K562 (cell line): ENCODE results near the gene BBLN. TPM values are rescaled to one million over a fixed set of nuclear protein-coding genes. Genes with fewer than 3 reads are reported as not detected.

ENCODE experiments used
- BRD9 ChIP-seq: fragments of 450-650 bp; IDR thresholded peaks from 2 replicates; pipeline ENCODE4 v1.6.1; 2018; ENCODE audit warnings: low read depth; ENCODE audit not compliant: partially characterized antibody
- CHD1 ChIP-seq: fragments of 200-600 bp; sonication (generic); IDR thresholded peaks from one replicate; pipeline ENCODE4 v1.6.1; 2012; ENCODE audit warnings: mild to moderate bottlenecking, moderate library complexity, low read length, inconsistent platforms
- DNMT1 ChIP-seq: fragments of 450-650 bp; IDR thresholded peaks from 2 replicates; pipeline ENCODE4 v1.6.1; 2016; ENCODE audit warnings: antibody characterized with exemption, mild to moderate bottlenecking
- EP300 ChIP-seq: IDR thresholded peaks from 2 replicates; pipeline ENCODE4 v1.6.1; 2012; ENCODE audit warnings: low read length, improper control_type of control experiment
- GATAD2A ChIP-seq: fragments of 450-650 bp; IDR thresholded peaks from 2 replicates; pipeline ENCODE4 v1.6.1; 2017
- KAT2B ChIP-seq: IDR thresholded peaks from one replicate; pipeline ENCODE4 v1.6.1; 2012; ENCODE audit warnings: low read depth, mild to moderate bottlenecking, control low read depth, inconsistent platforms, low read length, moderate library complexity
- NR4A1 ChIP-seq, 2 experiments: fragments of 250-450 bp in 1 of 2; fragments of 450-650 bp in 1 of 2; sonication (Bioruptor Pico) in 1 of 2; IDR thresholded peaks; 2 replicates each; pipeline versions ENCODE4 v1.4.0 to v1.6.1; 2016 to 2020; ENCODE audit warnings: mild to moderate bottlenecking in 2 of 2, missing compliant biosample characterization in 1 of 2, missing genetic modification characterization in 1 of 2, moderate library complexity in 1 of 2
- POLR2AphosphoS2 ChIP-seq: IDR thresholded peaks from 2 replicates; pipeline ENCODE4 v1.6.1; 2012; ENCODE audit warnings: low read length, improper control_type of control experiment
- PYGO2 ChIP-seq: fragments of 450-650 bp; IDR thresholded peaks from 2 replicates; pipeline ENCODE4 v1.6.1; 2016; ENCODE audit warnings: mild to moderate bottlenecking, missing genetic modification characterization, moderate library complexity, missing compliant biosample characterization
- SRSF9 ChIP-seq: fragments of 200-400 bp; formaldehyde crosslinking; IDR thresholded peaks from 2 replicates; pipeline ENCODE4 v1.6.1; 2017; ENCODE audit warnings: low read depth, low read length, borderline replicate concordance
- TAL1 ChIP-seq: fragments of 450-650 bp; IDR thresholded peaks from 2 replicates; pipeline ENCODE4 v1.6.1; 2016; ENCODE audit warnings: mild to moderate bottlenecking
- YY1 ChIP-seq, 3 experiments: IDR thresholded peaks; 2 replicates each; pipeline ENCODE4 v1.6.1; 2011; ENCODE audit warnings: low read length in 2 of 3, mild to moderate bottlenecking in 2 of 3, moderate library complexity in 2 of 3, borderline replicate concordance in 1 of 3, control low read depth in 1 of 3, low read depth in 1 of 3; ENCODE audit not compliant: insufficient read depth in 3 of 3, insufficient replicate concordance in 2 of 3, control insufficient read depth in 1 of 3, insufficient read length in 1 of 3; ENCODE audit errors: extremely low read depth in 1 of 3
- ZNF311 ChIP-seq: fragments of 250-450 bp; sonication (Bioruptor Pico); IDR thresholded peaks from 2 replicates; pipeline ENCODE4 v1.4.0; 2020; ENCODE audit warnings: mild to moderate bottlenecking, moderate library complexity
- ZNF316 ChIP-seq: fragments of 450-650 bp; IDR thresholded peaks from 2 replicates; pipeline ENCODE4 v1.6.1; 2016
- ZNF696 ChIP-seq: fragments of 250-450 bp; sonication (Bioruptor Pico); conservative IDR thresholded peaks from 2 replicates; pipeline ENCODE4 v1.4.0; 2020; ENCODE audit warnings: mild to moderate bottlenecking, moderate library complexity
- polyA plus RNA-seq, 8 experiments: library from polyadenylated mRNA; depleted of rRNA in 4 of 8; stranded (reverse) in 5 of 8; unstranded in 3 of 8; fragments of >200 nt; fragmentation: Nextera tagmentation in 2 of 8; fragmentation: Illumina TruSeq in 1 of 8; extraction: Ambion mirVana in 2 of 8; extraction: Trizol in 1 of 8; gene quantifications; 2 replicates each; pipeline versions ENCODE4 v1.2.1 to v1.2.3, GENCODE V29; 2011 to 2014; ENCODE audit warnings: inconsistent platforms in 1 of 8, missing spikeins in 1 of 8
- total RNA-seq, 7 experiments: library from RNA; depleted of rRNA in 6 of 7; stranded (reverse); fragments of >200 nt in 6 of 7; fragmentation: Illumina TruSeq in 2 of 7; extraction: Trizol in 2 of 7; gene quantifications; 2 replicates each; pipeline versions ENCODE4 v1.2.1 to v1.2.3, GENCODE V29; 2011 to 2021; ENCODE audit warnings: low replicate concordance in 1 of 7
- TF ChIP-seq, protein P1 (sequence below): sonication (generic); formaldehyde crosslinking; IDR thresholded peaks from 2 replicates; pipeline ENCODE4 v1.8.0; 2022; ENCODE audit warnings: mild to moderate bottlenecking, missing genetic modification reagents
- TF ChIP-seq, protein P2 (sequence below), 2 experiments: fragments of 150-350 bp in 1 of 2; IDR thresholded peaks; 2 replicates each; pipeline ENCODE4 v1.6.1; 2012 to 2016; ENCODE audit warnings: low read depth in 2 of 2, low read length in 2 of 2, mild to moderate bottlenecking in 1 of 2, moderate library complexity in 1 of 2
- TF ChIP-seq, protein P3 (sequence below): IDR thresholded peaks from 2 replicates; pipeline ENCODE4 v1.6.1; 2014; ENCODE audit warnings: antibody characterized with exemption

BBLN gene
- total and polyA plus RNA-seq, 9 of the 15 experiments (the other 6 are each of a cell fraction or from before 2014, with no cell fraction given), result 4.2 to 331 (median 87.1) TPM

DNA sequence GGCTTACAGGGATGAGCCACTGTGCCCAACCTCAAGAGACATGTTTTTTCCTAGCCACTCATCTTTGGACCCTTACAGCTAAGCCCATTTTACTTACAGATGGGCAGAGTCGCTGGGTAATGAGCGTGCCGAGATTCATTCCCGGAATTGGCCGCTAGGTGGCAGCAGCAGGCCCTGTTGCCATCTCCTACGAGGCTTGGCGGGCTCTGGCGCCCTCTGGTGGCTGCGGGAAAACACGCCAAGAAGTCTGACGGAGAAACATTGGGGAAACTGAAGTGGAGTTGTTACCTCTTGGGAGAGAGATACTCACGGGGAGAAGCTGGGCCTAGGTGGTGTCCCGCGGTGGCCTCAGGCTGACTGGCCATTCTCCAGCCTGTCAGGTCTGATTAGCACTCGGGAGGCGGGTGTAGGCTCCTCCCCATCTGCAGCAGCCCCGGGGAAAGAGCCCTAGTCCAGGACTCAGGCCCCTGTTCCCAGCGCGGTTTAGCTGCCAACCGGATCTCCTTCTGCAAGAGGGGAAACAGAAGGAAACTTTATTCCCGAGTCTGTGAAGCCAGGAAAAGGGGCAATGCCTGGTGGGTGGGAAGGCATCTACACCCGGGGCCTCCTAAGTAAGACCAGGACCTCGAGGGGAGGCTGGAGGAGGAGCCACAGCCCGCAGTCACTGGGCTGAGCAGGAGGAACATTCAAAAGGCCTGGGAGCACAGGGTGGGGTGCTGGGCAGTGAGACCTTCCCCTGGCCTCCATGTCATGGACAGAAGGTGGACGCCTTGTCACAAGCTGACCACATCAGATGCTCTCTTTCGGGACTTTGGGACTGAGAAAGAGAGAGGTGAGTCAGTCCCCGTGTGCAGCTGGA lies 42.2 kb upstream of the BBLN start (continued):
- no peak for TF ChIP-seq DNMT1
- TF ChIP-seq PYGO2, result no peak
- TF ChIP-seq ZNF311 (CRISPR knock-in tag), result no peak
- peak in 2 of 3 experiments; percentile 51 to 60 for TF ChIP-seq YY1 (IDR thresholded peaks at IDR 0.05; ENCODE audit: borderline replicate concordance in 1 of 3, control insufficient read depth in 1 of 3, extremely low read depth in 1 of 3, insufficient read depth in 3 of 3, insufficient read length in 1 of 3, insufficient replicate concordance in 2 of 3, low read depth in 1 of 3, low read length in 2 of 3)
- TF ChIP-seq ZNF316, result no peak
- no peak for TF ChIP-seq TAL1
- TF ChIP-seq POLR2AphosphoS2, result no peak
- TF ChIP-seq, protein P1, sequence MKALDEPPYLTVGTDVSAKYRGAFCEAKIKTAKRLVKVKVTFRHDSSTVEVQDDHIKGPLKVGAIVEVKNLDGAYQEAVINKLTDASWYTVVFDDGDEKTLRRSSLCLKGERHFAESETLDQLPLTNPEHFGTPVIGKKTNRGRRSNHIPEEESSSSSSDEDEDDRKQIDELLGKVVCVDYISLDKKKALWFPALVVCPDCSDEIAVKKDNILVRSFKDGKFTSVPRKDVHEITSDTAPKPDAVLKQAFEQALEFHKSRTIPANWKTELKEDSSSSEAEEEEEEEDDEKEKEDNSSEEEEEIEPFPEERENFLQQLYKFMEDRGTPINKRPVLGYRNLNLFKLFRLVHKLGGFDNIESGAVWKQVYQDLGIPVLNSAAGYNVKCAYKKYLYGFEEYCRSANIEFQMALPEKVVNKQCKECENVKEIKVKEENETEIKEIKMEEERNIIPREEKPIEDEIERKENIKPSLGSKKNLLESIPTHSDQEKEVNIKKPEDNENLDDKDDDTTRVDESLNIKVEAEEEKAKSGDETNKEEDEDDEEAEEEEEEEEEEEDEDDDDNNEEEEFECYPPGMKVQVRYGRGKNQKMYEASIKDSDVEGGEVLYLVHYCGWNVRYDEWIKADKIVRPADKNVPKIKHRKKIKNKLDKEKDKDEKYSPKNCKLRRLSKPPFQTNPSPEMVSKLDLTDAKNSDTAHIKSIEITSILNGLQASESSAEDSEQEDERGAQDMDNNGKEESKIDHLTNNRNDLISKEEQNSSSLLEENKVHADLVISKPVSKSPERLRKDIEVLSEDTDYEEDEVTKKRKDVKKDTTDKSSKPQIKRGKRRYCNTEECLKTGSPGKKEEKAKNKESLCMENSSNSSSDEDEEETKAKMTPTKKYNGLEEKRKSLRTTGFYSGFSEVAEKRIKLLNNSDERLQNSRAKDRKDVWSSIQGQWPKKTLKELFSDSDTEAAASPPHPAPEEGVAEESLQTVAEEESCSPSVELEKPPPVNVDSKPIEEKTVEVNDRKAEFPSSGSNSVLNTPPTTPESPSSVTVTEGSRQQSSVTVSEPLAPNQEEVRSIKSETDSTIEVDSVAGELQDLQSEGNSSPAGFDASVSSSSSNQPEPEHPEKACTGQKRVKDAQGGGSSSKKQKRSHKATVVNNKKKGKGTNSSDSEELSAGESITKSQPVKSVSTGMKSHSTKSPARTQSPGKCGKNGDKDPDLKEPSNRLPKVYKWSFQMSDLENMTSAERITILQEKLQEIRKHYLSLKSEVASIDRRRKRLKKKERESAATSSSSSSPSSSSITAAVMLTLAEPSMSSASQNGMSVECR, result peak; percentile 69; the same call in 1 of the 2 replicates
- no peak for TF ChIP-seq KAT2B
- TF ChIP-seq BRD9, result no peak
- TF ChIP-seq, protein P2, sequence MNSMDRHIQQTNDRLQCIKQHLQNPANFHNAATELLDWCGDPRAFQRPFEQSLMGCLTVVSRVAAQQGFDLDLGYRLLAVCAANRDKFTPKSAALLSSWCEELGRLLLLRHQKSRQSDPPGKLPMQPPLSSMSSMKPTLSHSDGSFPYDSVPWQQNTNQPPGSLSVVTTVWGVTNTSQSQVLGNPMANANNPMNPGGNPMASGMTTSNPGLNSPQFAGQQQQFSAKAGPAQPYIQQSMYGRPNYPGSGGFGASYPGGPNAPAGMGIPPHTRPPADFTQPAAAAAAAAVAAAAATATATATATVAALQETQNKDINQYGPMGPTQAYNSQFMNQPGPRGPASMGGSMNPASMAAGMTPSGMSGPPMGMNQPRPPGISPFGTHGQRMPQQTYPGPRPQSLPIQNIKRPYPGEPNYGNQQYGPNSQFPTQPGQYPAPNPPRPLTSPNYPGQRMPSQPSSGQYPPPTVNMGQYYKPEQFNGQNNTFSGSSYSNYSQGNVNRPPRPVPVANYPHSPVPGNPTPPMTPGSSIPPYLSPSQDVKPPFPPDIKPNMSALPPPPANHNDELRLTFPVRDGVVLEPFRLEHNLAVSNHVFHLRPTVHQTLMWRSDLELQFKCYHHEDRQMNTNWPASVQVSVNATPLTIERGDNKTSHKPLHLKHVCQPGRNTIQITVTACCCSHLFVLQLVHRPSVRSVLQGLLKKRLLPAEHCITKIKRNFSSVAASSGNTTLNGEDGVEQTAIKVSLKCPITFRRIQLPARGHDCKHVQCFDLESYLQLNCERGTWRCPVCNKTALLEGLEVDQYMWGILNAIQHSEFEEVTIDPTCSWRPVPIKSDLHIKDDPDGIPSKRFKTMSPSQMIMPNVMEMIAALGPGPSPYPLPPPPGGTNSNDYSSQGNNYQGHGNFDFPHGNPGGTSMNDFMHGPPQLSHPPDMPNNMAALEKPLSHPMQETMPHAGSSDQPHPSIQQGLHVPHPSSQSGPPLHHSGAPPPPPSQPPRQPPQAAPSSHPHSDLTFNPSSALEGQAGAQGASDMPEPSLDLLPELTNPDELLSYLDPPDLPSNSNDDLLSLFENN (IDR thresholded peaks at IDR 0.05; ENCODE audit: low read depth in 2 of 2, low read length in 2 of 2), result peak in 1 of 2 experiments; percentile 55; a peak in 1 of 4 replicates
- TF ChIP-seq NR4A1 (CRISPR knock-in tag; IDR thresholded peaks at IDR 0.05), result no peak
- TF ChIP-seq NR4A1 (tag; IDR thresholded peaks at IDR 0.05), result no peak
- TF ChIP-seq GATAD2A, result no peak
- TF ChIP-seq, protein P3, sequence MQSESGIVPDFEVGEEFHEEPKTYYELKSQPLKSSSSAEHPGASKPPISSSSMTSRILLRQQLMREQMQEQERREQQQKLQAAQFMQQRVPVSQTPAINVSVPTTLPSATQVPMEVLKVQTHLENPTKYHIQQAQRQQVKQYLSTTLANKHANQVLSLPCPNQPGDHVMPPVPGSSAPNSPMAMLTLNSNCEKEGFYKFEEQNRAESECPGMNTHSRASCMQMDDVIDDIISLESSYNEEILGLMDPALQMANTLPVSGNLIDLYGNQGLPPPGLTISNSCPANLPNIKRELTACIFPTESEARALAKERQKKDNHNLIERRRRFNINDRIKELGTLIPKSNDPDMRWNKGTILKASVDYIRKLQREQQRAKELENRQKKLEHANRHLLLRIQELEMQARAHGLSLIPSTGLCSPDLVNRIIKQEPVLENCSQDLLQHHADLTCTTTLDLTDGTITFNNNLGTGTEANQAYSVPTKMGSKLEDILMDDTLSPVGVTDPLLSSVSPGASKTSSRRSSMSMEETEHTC, result no peak
- peak; percentile 21; the same call in 1 of the 2 replicates for TF ChIP-seq EP300
- TF ChIP-seq SRSF9, result no peak
- TF ChIP-seq CHD1, result no peak
- TF ChIP-seq ZNF696 (CRISPR knock-in tag), result no peak
